IMR-90 (cell line): ENCODE measurements around the gene DHX29.

Experiments
- CTCF ChIP-seq: conservative IDR thresholded peaks from 2 replicates; pipeline ENCODE4 v1.5.1; 2012; ENCODE audit warnings: mild to moderate bottlenecking, low read depth, low read length, improper control_type of control experiment
- RAD21 ChIP-seq: IDR thresholded peaks from 2 replicates; pipeline ENCODE4 v1.6.1; 2012; ENCODE audit warnings: low read length, improper control_type of control experiment

DNA sequence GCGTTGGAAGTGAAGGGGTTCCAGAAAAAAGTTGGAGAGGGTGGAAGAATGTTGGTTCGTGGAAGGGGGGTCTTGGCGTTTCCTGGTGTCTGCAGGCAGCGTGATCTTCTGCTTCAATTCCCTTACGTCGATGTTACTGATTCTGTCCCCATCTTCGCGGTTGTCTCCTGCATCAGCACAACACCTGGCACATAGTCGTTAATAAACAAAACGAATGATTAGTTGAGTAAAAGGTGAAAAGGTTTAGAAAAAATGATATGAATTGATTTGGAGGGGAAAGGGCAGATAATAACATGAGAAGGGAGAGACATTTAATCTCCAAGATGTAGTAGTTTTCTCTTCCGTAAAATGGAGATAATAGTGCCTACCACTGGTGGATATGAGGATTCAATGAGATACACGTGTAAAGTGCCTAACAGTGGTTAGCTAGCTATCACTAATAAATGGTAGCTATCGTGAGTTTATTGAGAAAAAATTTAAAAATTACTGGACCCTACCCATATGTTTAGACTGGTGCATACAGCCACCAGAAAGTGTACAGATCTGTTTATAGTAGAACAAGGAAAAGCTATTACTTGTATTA is 851 bp upstream of the DHX29 start:
- TF ChIP-seq RAD21: no peak
- TF ChIP-seq CTCF: no peak
